Measurements from ENCODE around the gene AIFM1. TPM values are rescaled to one million over a fixed set of nuclear protein-coding genes. Genes with fewer than 3 reads are reported as not detected.
A peak's percentile ranks its signal among the peaks of the same experiment; 100 is the strongest.

The AIFM1 gene
- total and polyA plus RNA-seq, 8 donors, result 2.9 to 33.5 (median 26.4) TPM

- Histone ChIP-seq H3K4me1 (peaks cover 4 to 50% (median 24%) of the 10 kb centered on the region in 4 donors), H3K27ac (peak overlapping the region in 3 of 5 donors; percentile 14 to 67 (median 67)), H3K4me3 (no peak overlapping the region), H3K27me3 (no peaks in the 10 kb centered on the region), H3K9me3 (no peaks in the 10 kb centered on the region), H3K36me3 (peaks cover 0 to 21% (median 3%) of the 10 kb centered on the region in 4 donors)
- 65 to 84% (median 78%) methylated on average over 4 to 7 of the region's 7 CpGs for WGBS, 5 donors
- TF ChIP-seq POLR2AphosphoS5 (IDR thresholded peaks at IDR 0.05) (no peak), EP300 (IDR thresholded peaks at IDR 0.05) (no peak), POLR2A (IDR thresholded peaks at IDR 0.05) (no peak)
- TF ChIP-seq, protein P1, sequence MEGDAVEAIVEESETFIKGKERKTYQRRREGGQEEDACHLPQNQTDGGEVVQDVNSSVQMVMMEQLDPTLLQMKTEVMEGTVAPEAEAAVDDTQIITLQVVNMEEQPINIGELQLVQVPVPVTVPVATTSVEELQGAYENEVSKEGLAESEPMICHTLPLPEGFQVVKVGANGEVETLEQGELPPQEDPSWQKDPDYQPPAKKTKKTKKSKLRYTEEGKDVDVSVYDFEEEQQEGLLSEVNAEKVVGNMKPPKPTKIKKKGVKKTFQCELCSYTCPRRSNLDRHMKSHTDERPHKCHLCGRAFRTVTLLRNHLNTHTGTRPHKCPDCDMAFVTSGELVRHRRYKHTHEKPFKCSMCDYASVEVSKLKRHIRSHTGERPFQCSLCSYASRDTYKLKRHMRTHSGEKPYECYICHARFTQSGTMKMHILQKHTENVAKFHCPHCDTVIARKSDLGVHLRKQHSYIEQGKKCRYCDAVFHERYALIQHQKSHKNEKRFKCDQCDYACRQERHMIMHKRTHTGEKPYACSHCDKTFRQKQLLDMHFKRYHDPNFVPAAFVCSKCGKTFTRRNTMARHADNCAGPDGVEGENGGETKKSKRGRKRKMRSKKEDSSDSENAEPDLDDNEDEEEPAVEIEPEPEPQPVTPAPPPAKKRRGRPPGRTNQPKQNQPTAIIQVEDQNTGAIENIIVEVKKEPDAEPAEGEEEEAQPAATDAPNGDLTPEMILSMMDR (IDR thresholded peaks at IDR 0.05), result no peak
- DNase-seq, result no peak
- intact Hi-C loops (cut with DNase I; ENCODE audit: low total_unique reads), result loop anchor here (5.0 kb wide), 1 partner anchor 111 kb away; no protein-coding TSS in a partner anchor
These were observed 84.8 kb downstream of the AIFM1 start for GRCh38 chrX:130080791-130081367.

GRCh38 chrX:130079824-130080406 lies 85.7 kb downstream of the AIFM1 start:
- DNase-seq, result peak; percentile 67 to 86
- Histone ChIP-seq H3K9me3 (no peaks in the 10 kb centered on the region), H3K27me3 (no peaks in the 10 kb centered on the region), H3K36me3 (peaks cover 0 to 25% (median 3%) of the 10 kb centered on the region in 4 donors), H3K4me3 (no peak overlapping the region), H3K4me1 (peaks cover 4 to 42% (median 20%) of the 10 kb centered on the region in 4 donors), H3K27ac (peak overlapping the region in 2 of 5 donors; percentile 14 to 67)
- WGBS, 5 donors, result 41 to 47% (median 46%) methylated on average over 8 to 9 of the region's 9 CpGs
- TF ChIP-seq POLR2A (IDR thresholded peaks at IDR 0.05), result no peak
- peak in 1 of 3 donors; percentile 59 for TF ChIP-seq POLR2AphosphoS5 (IDR thresholded peaks at IDR 0.05)
- TF ChIP-seq EP300 (IDR thresholded peaks at IDR 0.05), result no peak
- TF ChIP-seq, protein P1 (IDR thresholded peaks at IDR 0.05), result peak in 5 of 7 experiments; percentile 39 to 74 (median 57)
- intact Hi-C loops (cut with DNase I; ENCODE audit: low total_unique reads), result loop anchor here (5.0 kb wide), 1 partner anchor 112 kb away; no protein-coding TSS in a partner anchor

Other genes with a start within 250 kb of the AIFM1 start
- 10 to 100 TPM in 1 of 5 donors, 1 to 10 TPM in 3, under 1 TPM in 1; 0.89 to 16.8 (median 2.9) TPM for gene BCORL1, start 183.2 kb downstream of the AIFM1 start, total RNA-seq
- gene BCORL1, start 183.2 kb downstream of the AIFM1 start, polyA plus RNA-seq, result 1 to 10 TPM; 1.0 to 3.4 (median 2.4) TPM
- gene ELF4, start 55.3 kb downstream of the AIFM1 start, total RNA-seq, result 10 to 100 TPM in 3 of 5 donors, 1 to 10 TPM in 2; 7.1 to 34.5 (median 19.6) TPM
- gene ELF4, start 55.3 kb downstream of the AIFM1 start, polyA plus RNA-seq, result 10 to 100 TPM in 1 of 3 donors, 1 to 10 TPM in 2; 3.9 to 17.9 (median 7.0) TPM
- 1 to 10 TPM in 1 of 5 donors, not detected in 4; 1.7 TPM for gene RAB33A, start 6.1 kb upstream of the AIFM1 start, total RNA-seq
- 1 to 10 TPM in 1 of 3 donors, under 1 TPM in 2; 0.75 to 1.1 (median 0.75) TPM for gene RAB33A, start 6.1 kb upstream of the AIFM1 start, polyA plus RNA-seq
- gene ZNF280C, start 103.1 kb upstream of the AIFM1 start, total RNA-seq, result 10 to 100 TPM in 2 of 5 donors, 1 to 10 TPM in 3; 1.2 to 17.5 (median 5.7) TPM
- gene ZNF280C, start 103.1 kb upstream of the AIFM1 start, polyA plus RNA-seq, result 1 to 10 TPM in 1 of 3 donors, under 1 TPM in 2; 0.61 to 1.1 (median 0.81) TPM
- gene SLC25A14, start 174.1 kb upstream of the AIFM1 start, total RNA-seq, result 10 to 100 TPM in 2 of 5 donors, 1 to 10 TPM in 3; 1.2 to 19.3 (median 1.8) TPM
- 10 to 100 TPM in 2 of 3 donors, 1 to 10 TPM in 1; 7.4 to 14.6 (median 11.2) TPM for gene SLC25A14, start 174.1 kb upstream of the AIFM1 start, polyA plus RNA-seq
- under 1 TPM in 1 of 5 donors, not detected in 4; 0.55 TPM for gene GPR119, start 219.8 kb upstream of the AIFM1 start, total RNA-seq
- not detected for gene GPR119, start 219.8 kb upstream of the AIFM1 start, polyA plus RNA-seq
- gene RBMX2, start 236.1 kb upstream of the AIFM1 start, total RNA-seq, result 100 to 1,000 TPM in 1 of 5 donors, 10 to 100 TPM in 1, 1 to 10 TPM in 2, not detected in 1; 4.5 to 131 (median 16.3) TPM
- gene RBMX2, start 236.1 kb upstream of the AIFM1 start, polyA plus RNA-seq, result 100 to 1,000 TPM in 1 of 3 donors, 10 to 100 TPM in 2; 19.9 to 107 (median 29.9) TPM